H9 (cell line): ENCODE data around the gene FARSA. TPM values are rescaled to one million over a fixed set of nuclear protein-coding genes. Genes with fewer than 3 reads are reported as not detected.

Experiments
- DNase-seq: peaks from one replicate; pipeline ENCODE4 v3.0.0-alpha.2; 2017
- H2AFZ ChIP-seq: one replicate; pipeline ENCODE4 v1.6.1; 2013; ENCODE audit warnings: mild to moderate bottlenecking, low read length, control low read depth, moderate library complexity
- H2AK5ac ChIP-seq: 2 replicates; pipeline ENCODE4 v1.6.1; 2013; ENCODE audit warnings: low read length, control low read depth, mixed read lengths; ENCODE audit not compliant: insufficient read length
- H2BK120ac ChIP-seq: one replicate; pipeline ENCODE4 v1.6.1; 2013; ENCODE audit warnings: low read depth, mild to moderate bottlenecking, low read length, control low read depth, inconsistent platforms; ENCODE audit not compliant: poor library complexity, severe bottlenecking
- H2BK12ac ChIP-seq: 2 replicates; pipeline ENCODE4 v1.6.1; 2013; ENCODE audit warnings: low read length, control low read depth, mixed read lengths, low read depth; ENCODE audit not compliant: insufficient read length
- H2BK15ac ChIP-seq: 2 replicates; pipeline ENCODE4 v1.6.1; 2013; ENCODE audit warnings: low read depth, low read length, control low read depth
- H2BK20ac ChIP-seq: one replicate; pipeline ENCODE4 v1.6.1; 2013; ENCODE audit warnings: low read depth, mild to moderate bottlenecking, low read length, control low read depth, inconsistent platforms; ENCODE audit not compliant: poor library complexity, severe bottlenecking
- H2BK5ac ChIP-seq: 2 replicates; pipeline ENCODE4 v1.6.1; 2013; ENCODE audit warnings: low read length, control low read depth, mixed read lengths; ENCODE audit not compliant: insufficient read length
- H3K14ac ChIP-seq: 2 replicates; pipeline ENCODE4 v1.6.1; 2013; ENCODE audit warnings: low read length, control low read depth; ENCODE audit not compliant: insufficient read depth
- H3K18ac ChIP-seq: 2 replicates; pipeline ENCODE4 v1.6.1; 2013; ENCODE audit warnings: low read depth, mild to moderate bottlenecking, mixed read lengths, low read length, control low read depth; ENCODE audit not compliant: insufficient read length
- H3K23ac ChIP-seq: 2 replicates; pipeline ENCODE4 v1.6.1; 2013; ENCODE audit warnings: low read length, control low read depth, mixed read lengths, low read depth; ENCODE audit not compliant: insufficient read length
- H3K23me2 ChIP-seq: 2 replicates; pipeline ENCODE4 v1.6.1; 2013; ENCODE audit warnings: low read depth, mild to moderate bottlenecking, mixed read lengths, low read length, control low read depth; ENCODE audit not compliant: insufficient read length, poor library complexity, severe bottlenecking
- H3K27ac ChIP-seq: 2 replicates; pipeline ENCODE4 v1.5.1; 2013; ENCODE audit warnings: low read length, control low read depth, mixed read lengths, low read depth; ENCODE audit not compliant: insufficient read length
- H3K27me3 ChIP-seq: 2 replicates; pipeline ENCODE4 v1.6.1; 2013; ENCODE audit warnings: low read length, control low read depth, inconsistent platforms; ENCODE audit not compliant: insufficient read depth
- H3K4ac ChIP-seq: 2 replicates; pipeline ENCODE4 v1.6.1; 2013; ENCODE audit warnings: low read depth, mild to moderate bottlenecking, control low read depth, inconsistent platforms, low read length, moderate library complexity
- H3K4me1 ChIP-seq: 2 replicates; pipeline ENCODE4 v1.6.1; 2013; ENCODE audit warnings: low read length, control low read depth, inconsistent platforms; ENCODE audit not compliant: insufficient read depth
- H3K4me2 ChIP-seq: 2 replicates; pipeline ENCODE4 v1.6.1; 2013; ENCODE audit warnings: low read length, control low read depth, mixed read lengths; ENCODE audit not compliant: insufficient read length, insufficient read depth
- H3K56ac ChIP-seq: 2 replicates; pipeline ENCODE4 v1.6.1; 2013; ENCODE audit warnings: low read depth, mild to moderate bottlenecking, mixed read lengths, low read length, control low read depth; ENCODE audit not compliant: insufficient read length
- H3K79me1 ChIP-seq: 2 replicates; pipeline ENCODE4 v1.6.1; 2013; ENCODE audit warnings: low read depth, mild to moderate bottlenecking, moderate library complexity, low read length, control low read depth, inconsistent platforms; ENCODE audit not compliant: insufficient read depth, poor library complexity, severe bottlenecking
- H3K79me2 ChIP-seq: 2 replicates; pipeline ENCODE4 v1.6.1; 2013; ENCODE audit warnings: low read length, control low read depth, inconsistent platforms; ENCODE audit not compliant: insufficient read depth
- H3K9ac ChIP-seq: 2 replicates; pipeline ENCODE4 v1.6.1; 2013; ENCODE audit warnings: low read length, control low read depth, mixed read lengths; ENCODE audit not compliant: insufficient read length; ENCODE audit errors: extremely low read depth
- H3K9me3 ChIP-seq: one replicate; pipeline ENCODE4 v1.6.1; 2013; ENCODE audit warnings: low read depth, low read length, inconsistent platforms; ENCODE audit not compliant: control insufficient read depth
- H3T11ph ChIP-seq: one replicate; pipeline ENCODE4 v1.6.1; 2013; ENCODE audit warnings: mild to moderate bottlenecking, low read length, control low read depth, inconsistent platforms
- H4K20me1 ChIP-seq: one replicate; pipeline ENCODE4 v1.6.1; 2013; ENCODE audit not compliant: control insufficient read depth, insufficient read length, insufficient read depth
- H4K5ac ChIP-seq: 2 replicates; pipeline ENCODE4 v1.6.1; 2013; ENCODE audit warnings: low read depth, mild to moderate bottlenecking, mixed read lengths, low read length, control low read depth; ENCODE audit not compliant: insufficient read length
- H4K8ac ChIP-seq: replicated peaks from 2 replicates; pipeline ENCODE4 v1.6.1; 2013; ENCODE audit warnings: low read length, control low read depth, mixed read lengths, low read depth; ENCODE audit not compliant: insufficient read length
- H4K91ac ChIP-seq: 2 replicates; pipeline ENCODE4 v1.6.1; 2013; ENCODE audit warnings: low read depth, mild to moderate bottlenecking, moderate library complexity, mixed read lengths, low read length, control low read depth; ENCODE audit not compliant: insufficient read length
- H3K27ac Mint-ChIP-seq, 3 experiments: 2 replicates in 2 of 3; 3 replicates in 1 of 3; pipeline ENCODE4 v1.8.0; 2020 to 2021; ENCODE audit warnings: mixed read lengths in 3 of 3, mild to moderate bottlenecking in 1 of 3, moderate library complexity in 1 of 3
- H3K27me3 Mint-ChIP-seq: 2 replicates; pipeline ENCODE4 v1.8.0; 2021; ENCODE audit warnings: low read depth, mild to moderate bottlenecking, moderate library complexity, mixed read lengths
- H3K36me3 Mint-ChIP-seq, 3 experiments: 2 replicates in 2 of 3; 3 replicates in 1 of 3; pipeline ENCODE4 v1.8.0; 2020 to 2021; ENCODE audit warnings: low read depth in 3 of 3, mixed read lengths in 3 of 3; ENCODE audit not compliant: insufficient read depth in 1 of 3
- H3K4me1 Mint-ChIP-seq, 2 experiments: 2 replicates each; pipeline ENCODE4 v1.8.0; 2020; ENCODE audit warnings: mixed read lengths in 2 of 2
- H3K4me3 Mint-ChIP-seq, 2 experiments: 2 replicates in 1 of 2; 3 replicates in 1 of 2; pipeline ENCODE4 v1.8.0; 2020 to 2021; ENCODE audit warnings: mild to moderate bottlenecking in 2 of 2, mixed read lengths in 2 of 2, moderate library complexity in 1 of 2
- H3K9me3 Mint-ChIP-seq, 2 experiments: 2 replicates in 1 of 2; 3 replicates in 1 of 2; pipeline ENCODE4 v1.8.0; 2020; ENCODE audit warnings: mild to moderate bottlenecking in 2 of 2, mixed read lengths in 2 of 2, moderate library complexity in 1 of 2
- CTCF ChIP-seq: fragments of 200-600 bp; sonication (generic); conservative IDR thresholded peaks from 3 replicates; pipeline ENCODE4 v1.8.0; 2021; ENCODE audit warnings: antibody characterized with exemption, mild to moderate bottlenecking
- WGBS: extraction: QIAGEN DNeasy Blood & Tissue Kit; methylation state at CpG from one replicate; pipeline ENCODE4 v1.1.7; 2013; ENCODE audit warnings: missing lambda C conversion rate, low lambda C conversion rate, mixed read lengths; ENCODE audit not compliant: insufficient read length; ENCODE audit errors: extremely low coverage; 5-methylcytosine and 5-hydroxymethylcytosine counted together
- total RNA-seq: library from RNA; stranded (reverse); gene quantifications from 2 replicates; pipeline ENCODE4 v1.2.1, GENCODE V29; 2021

Gene FARSA
- total RNA-seq, 1 experiment from 2014 or later, result 110 TPM

DNA sequence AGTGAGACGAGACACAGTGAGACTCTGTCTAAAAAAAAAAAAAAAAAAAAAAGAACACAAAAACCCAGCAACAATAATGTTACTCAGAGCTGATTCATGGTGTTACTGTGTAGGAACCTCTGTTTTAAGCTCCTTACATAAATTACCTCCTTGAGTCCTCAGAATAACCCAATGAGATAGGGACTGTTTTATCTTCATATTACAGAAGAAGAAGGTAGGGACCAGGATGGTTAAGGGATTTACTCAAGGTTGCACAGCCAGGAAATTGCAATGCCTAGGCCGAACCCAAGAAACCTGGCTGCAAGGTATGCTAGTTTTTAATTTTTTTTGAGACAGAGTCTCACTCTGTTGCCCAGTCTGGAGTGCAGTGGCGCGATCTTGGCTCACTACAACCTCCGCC is 34.4 kb upstream of the FARSA start:
- Histone ChIP-seq H3K79me2 (no peaks in the 10 kb centered on the region), H2BK20ac (no peak overlapping the region), H3K56ac (no peak overlapping the region), H2BK5ac (no peak overlapping the region), H2BK12ac (no peak overlapping the region), H3K27me3 (no peaks in the 10 kb centered on the region), H4K8ac (no peak overlapping the region), H2BK15ac (no peak overlapping the region), H3T11ph (no peak overlapping the region), H2AK5ac (no peak overlapping the region), H3K4me1 (no peaks in the 10 kb centered on the region), H3K27ac (no peak overlapping the region), H2BK120ac (no peak overlapping the region), H3K79me1 (no peaks in the 10 kb centered on the region), H3K4me2 (no peak overlapping the region), H2AFZ (no peak overlapping the region), H3K23me2 (no peaks in the 10 kb centered on the region), H3K4ac (no peak overlapping the region), H3K9ac (no peak overlapping the region), H3K9me3 (no peaks in the 10 kb centered on the region), H4K91ac (no peak overlapping the region), H3K18ac (no peak overlapping the region), H3K14ac (no peak overlapping the region), H4K5ac (no peak overlapping the region), H4K20me1 (no peaks in the 10 kb centered on the region), H3K23ac (no peak overlapping the region)
- Mint-ChIP-seq H3K27me3 (peaks cover 12% of the 10 kb centered on the region), H3K27ac (no peak overlapping the region), H3K36me3 (no peaks in the 10 kb centered on the region; a peak in 1 of 7 replicates), H3K4me3 (no peak overlapping the region), H3K4me1 (peaks cover 0 to 12% of the 10 kb centered on the region in 2 experiments; a peak in 3 of 4 replicates), H3K9me3 (no peaks in the 10 kb centered on the region; a peak in 2 of 5 replicates)
- TF ChIP-seq CTCF, result no peak
- no peak for DNase-seq
- WGBS, result no CpG with 5 or more reads among the region's 5 CpGs
